Neural cell (in vitro differentiated cells): Measurements from ENCODE around the gene CANT1. TPM values are rescaled to one million over a fixed set of nuclear protein-coding genes. Genes with fewer than 3 reads are reported as not detected.

Source experiments
- H2AFZ ChIP-seq: fragments of 200-600, 300-800 bp; sonication (generic), shearing (Covaris generic); 2 replicates; pipeline ENCODE4 v1.6.0; 2014; ENCODE audit warnings: low read depth, mild to moderate bottlenecking, antibody characterized with exemption, low read length, moderate library complexity
- H3F3A ChIP-seq: fragments of 200-600 bp; shearing (Covaris generic); 2 replicates; pipeline ENCODE4 v1.6.1; 2016; ENCODE audit warnings: mild to moderate bottlenecking, moderate library complexity, mixed read lengths, antibody characterized with exemption, low read length; ENCODE audit not compliant: insufficient read depth, poor library complexity, severe bottlenecking
- H3K27ac ChIP-seq: fragments of 200-600, 300-800 bp; sonication (generic), shearing (Covaris generic); 2 replicates; pipeline ENCODE4 v1.5.1; 2014; ENCODE audit warnings: mild to moderate bottlenecking, low read length, moderate library complexity
- H3K27me3 ChIP-seq: fragments of 300-800, 200-600 bp; sonication (generic), shearing (Covaris generic); 2 replicates; pipeline ENCODE4 v1.6.0; 2014; ENCODE audit warnings: mild to moderate bottlenecking, low read depth, low read length, moderate library complexity; ENCODE audit not compliant: insufficient read depth
- H3K36me3 ChIP-seq: fragments of 300-800, 200-600 bp; sonication (generic), shearing (Covaris generic); 2 replicates; pipeline ENCODE4 v1.5.1; 2014; ENCODE audit warnings: mild to moderate bottlenecking, antibody characterized with exemption, low read length, moderate library complexity; ENCODE audit not compliant: insufficient read depth
- H3K4me2 ChIP-seq: fragments of 300-800, 200-600 bp; sonication (generic), shearing (Covaris generic); 2 replicates; pipeline ENCODE4 v1.6.0; 2014; ENCODE audit warnings: mild to moderate bottlenecking, low read length
- H3K4me3 ChIP-seq: fragments of 300-800, 200-600 bp; sonication (generic), shearing (Covaris generic); 2 replicates; pipeline ENCODE4 v1.5.1; 2014; ENCODE audit warnings: mild to moderate bottlenecking, low read length, moderate library complexity
- H3K79me2 ChIP-seq: fragments of 200-600 bp; shearing (Covaris generic); replicated peaks from 2 replicates; pipeline ENCODE4 v1.6.0; 2014; ENCODE audit warnings: mild to moderate bottlenecking, low read length, moderate library complexity; ENCODE audit not compliant: insufficient read depth
- H3K9ac ChIP-seq: fragments of 300-800, 200-600 bp; sonication (generic), shearing (Covaris generic); 2 replicates; pipeline ENCODE4 v1.6.1; 2016; ENCODE audit warnings: mild to moderate bottlenecking, low read length, mixed read lengths
- H3K9me2 ChIP-seq: fragments of 200-600 bp; shearing (Covaris generic); 2 replicates; pipeline ENCODE4 v1.6.1; 2016; ENCODE audit warnings: mild to moderate bottlenecking, low read length, mixed read lengths; ENCODE audit not compliant: insufficient read depth
- H3K9me3 ChIP-seq: fragments of 200-600, 300-800 bp; sonication (generic), shearing (Covaris generic); 2 replicates; pipeline ENCODE4 v1.6.1; 2016; ENCODE audit warnings: mild to moderate bottlenecking, mixed run types, low read length, moderate library complexity, mixed read lengths
- H4K20me1 ChIP-seq: fragments of 200-600 bp; shearing (Covaris generic); 2 replicates; pipeline ENCODE4 v1.6.1; 2016; ENCODE audit warnings: mild to moderate bottlenecking, mixed run types; ENCODE audit not compliant: insufficient read depth
- EP300 ChIP-seq: fragments of 450-650 bp; conservative IDR thresholded peaks from 2 replicates; pipeline ENCODE4 v1.6.1; 2014; ENCODE audit warnings: antibody characterized with exemption, mild to moderate bottlenecking, moderate library complexity; ENCODE audit not compliant: poor library complexity, severe bottlenecking
- EZH2 ChIP-seq: fragments of 200-600, 300-800 bp; shearing (Covaris generic), sonication (generic); IDR thresholded peaks from 2 replicates; pipeline ENCODE4 v1.6.1; 2014; ENCODE audit warnings: antibody characterized with exemption, low read length, borderline replicate concordance, mild to moderate bottlenecking; ENCODE audit not compliant: insufficient read depth, poor library complexity, severe bottlenecking
- MXI1 ChIP-seq: fragments of 450-650 bp; conservative IDR thresholded peaks from 2 replicates; pipeline ENCODE4 v1.6.1; 2014; ENCODE audit warnings: antibody characterized with exemption, mild to moderate bottlenecking; ENCODE audit not compliant: poor library complexity, severe bottlenecking
- POLR2AphosphoS5 ChIP-seq: IDR thresholded peaks from 2 replicates; pipeline ENCODE4 v1.6.1; 2012
- RAD21 ChIP-seq: fragments of 450-650 bp; conservative IDR thresholded peaks from 2 replicates; pipeline ENCODE4 v1.6.1; 2014; ENCODE audit warnings: antibody characterized with exemption, mild to moderate bottlenecking, moderate library complexity
- SMC3 ChIP-seq: fragments of 450-650 bp; conservative IDR thresholded peaks from 2 replicates; pipeline ENCODE4 v1.6.1; 2014; ENCODE audit warnings: antibody characterized with exemption, mild to moderate bottlenecking, moderate library complexity; ENCODE audit not compliant: poor library complexity
- TAF1 ChIP-seq: IDR thresholded peaks from 2 replicates; pipeline ENCODE4 v1.6.1; 2012; ENCODE audit warnings: low read depth
- polyA plus RNA-seq: library from polyadenylated mRNA; depleted of rRNA; stranded (reverse); fragments of >200 nt; gene quantifications from 2 replicates; pipeline ENCODE4 v1.2.3, GENCODE V29; 2014
- TF ChIP-seq, protein P1 (sequence below): IDR thresholded peaks from 2 replicates; pipeline ENCODE4 v1.6.1; 2012; ENCODE audit warnings: borderline replicate concordance
- TF ChIP-seq, protein P2 (sequence below): fragments of 450-650 bp; IDR thresholded peaks from 2 replicates; pipeline ENCODE4 v1.5.1; 2014; ENCODE audit warnings: antibody characterized with exemption, mild to moderate bottlenecking, moderate library complexity; ENCODE audit not compliant: poor library complexity, severe bottlenecking

Gene CANT1
- polyA plus RNA-seq, 1 donor from 2014 or later: 17.7 TPM

DNA sequence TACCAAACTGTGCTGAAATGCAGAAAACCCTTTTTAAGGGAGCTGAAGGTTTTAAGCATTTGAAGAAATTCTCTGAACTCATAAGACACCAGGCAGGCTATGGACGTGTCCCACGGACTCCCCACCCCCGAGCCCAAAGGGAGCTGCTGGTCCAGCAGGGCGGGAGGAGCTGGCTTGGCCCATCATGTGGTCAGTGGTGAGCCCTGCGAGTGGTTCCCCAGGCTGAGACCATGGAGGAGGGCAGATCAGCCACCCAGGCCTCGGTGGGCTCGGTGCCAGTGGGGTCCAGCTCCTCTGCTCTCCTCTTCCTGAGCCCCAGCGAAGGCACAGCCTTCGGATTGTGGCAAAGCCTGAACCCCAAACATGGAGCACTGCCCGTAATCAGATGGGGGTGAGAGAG, 56.9 kb downstream of the CANT1 start:
- H3K27me3 ChIP-seq: no peaks in the 10 kb centered on the region
- H3K79me2 ChIP-seq: no peaks in the 10 kb centered on the region
- H4K20me1 ChIP-seq: no peaks in the 10 kb centered on the region
- H3K4me3 ChIP-seq: no peak overlapping the region
- no peak overlapping the region for H3K9ac ChIP-seq
- H3K9me2 ChIP-seq: no peaks in the 10 kb centered on the region
- TF ChIP-seq TAF1 (no peak), MXI1 (no peak), SMC3 (no peak), POLR2AphosphoS5 (no peak), EP300 (no peak), EZH2 (no peak), RAD21 (no peak)
- TF ChIP-seq, protein P1, sequence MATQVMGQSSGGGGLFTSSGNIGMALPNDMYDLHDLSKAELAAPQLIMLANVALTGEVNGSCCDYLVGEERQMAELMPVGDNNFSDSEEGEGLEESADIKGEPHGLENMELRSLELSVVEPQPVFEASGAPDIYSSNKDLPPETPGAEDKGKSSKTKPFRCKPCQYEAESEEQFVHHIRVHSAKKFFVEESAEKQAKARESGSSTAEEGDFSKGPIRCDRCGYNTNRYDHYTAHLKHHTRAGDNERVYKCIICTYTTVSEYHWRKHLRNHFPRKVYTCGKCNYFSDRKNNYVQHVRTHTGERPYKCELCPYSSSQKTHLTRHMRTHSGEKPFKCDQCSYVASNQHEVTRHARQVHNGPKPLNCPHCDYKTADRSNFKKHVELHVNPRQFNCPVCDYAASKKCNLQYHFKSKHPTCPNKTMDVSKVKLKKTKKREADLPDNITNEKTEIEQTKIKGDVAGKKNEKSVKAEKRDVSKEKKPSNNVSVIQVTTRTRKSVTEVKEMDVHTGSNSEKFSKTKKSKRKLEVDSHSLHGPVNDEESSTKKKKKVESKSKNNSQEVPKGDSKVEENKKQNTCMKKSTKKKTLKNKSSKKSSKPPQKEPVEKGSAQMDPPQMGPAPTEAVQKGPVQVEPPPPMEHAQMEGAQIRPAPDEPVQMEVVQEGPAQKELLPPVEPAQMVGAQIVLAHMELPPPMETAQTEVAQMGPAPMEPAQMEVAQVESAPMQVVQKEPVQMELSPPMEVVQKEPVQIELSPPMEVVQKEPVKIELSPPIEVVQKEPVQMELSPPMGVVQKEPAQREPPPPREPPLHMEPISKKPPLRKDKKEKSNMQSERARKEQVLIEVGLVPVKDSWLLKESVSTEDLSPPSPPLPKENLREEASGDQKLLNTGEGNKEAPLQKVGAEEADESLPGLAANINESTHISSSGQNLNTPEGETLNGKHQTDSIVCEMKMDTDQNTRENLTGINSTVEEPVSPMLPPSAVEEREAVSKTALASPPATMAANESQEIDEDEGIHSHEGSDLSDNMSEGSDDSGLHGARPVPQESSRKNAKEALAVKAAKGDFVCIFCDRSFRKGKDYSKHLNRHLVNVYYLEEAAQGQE: no peak
- TF ChIP-seq, protein P2, sequence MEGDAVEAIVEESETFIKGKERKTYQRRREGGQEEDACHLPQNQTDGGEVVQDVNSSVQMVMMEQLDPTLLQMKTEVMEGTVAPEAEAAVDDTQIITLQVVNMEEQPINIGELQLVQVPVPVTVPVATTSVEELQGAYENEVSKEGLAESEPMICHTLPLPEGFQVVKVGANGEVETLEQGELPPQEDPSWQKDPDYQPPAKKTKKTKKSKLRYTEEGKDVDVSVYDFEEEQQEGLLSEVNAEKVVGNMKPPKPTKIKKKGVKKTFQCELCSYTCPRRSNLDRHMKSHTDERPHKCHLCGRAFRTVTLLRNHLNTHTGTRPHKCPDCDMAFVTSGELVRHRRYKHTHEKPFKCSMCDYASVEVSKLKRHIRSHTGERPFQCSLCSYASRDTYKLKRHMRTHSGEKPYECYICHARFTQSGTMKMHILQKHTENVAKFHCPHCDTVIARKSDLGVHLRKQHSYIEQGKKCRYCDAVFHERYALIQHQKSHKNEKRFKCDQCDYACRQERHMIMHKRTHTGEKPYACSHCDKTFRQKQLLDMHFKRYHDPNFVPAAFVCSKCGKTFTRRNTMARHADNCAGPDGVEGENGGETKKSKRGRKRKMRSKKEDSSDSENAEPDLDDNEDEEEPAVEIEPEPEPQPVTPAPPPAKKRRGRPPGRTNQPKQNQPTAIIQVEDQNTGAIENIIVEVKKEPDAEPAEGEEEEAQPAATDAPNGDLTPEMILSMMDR: no peak
- H2AFZ ChIP-seq: no peak overlapping the region
- H3K36me3 ChIP-seq: no peaks in the 10 kb centered on the region
- H3F3A ChIP-seq: no peaks in the 10 kb centered on the region
- H3K4me2 ChIP-seq: no peak overlapping the region
- peak overlapping the region; percentile 84 for H3K27ac ChIP-seq
- H3K9me3 ChIP-seq: peaks cover 4% of the 10 kb centered on the region

- Histone ChIP-seq H3K79me2 (no peaks in the 10 kb centered on the region), H3K9ac (no peak overlapping the region), H3K4me2 (no peak overlapping the region), H3F3A (no peaks in the 10 kb centered on the region), H3K27me3 (no peaks in the 10 kb centered on the region), H3K36me3 (no peaks in the 10 kb centered on the region), H3K9me3 (peaks cover 4% of the 10 kb centered on the region), H3K9me2 (no peaks in the 10 kb centered on the region), H3K4me3 (no peak overlapping the region), H4K20me1 (no peaks in the 10 kb centered on the region), H3K27ac (peak overlapping the region; percentile 84), H2AFZ (no peak overlapping the region)
- TF ChIP-seq, protein P1: no peak
- TF ChIP-seq MXI1 (no peak), RAD21 (no peak), EZH2 (no peak), EP300 (no peak), TAF1 (no peak), POLR2AphosphoS5 (no peak), SMC3 (no peak)
- TF ChIP-seq, protein P2: no peak
These were observed 57.5 kb downstream of the CANT1 start for GRCh38 chr17:78951967-78952551.
